Measurements from ENCODE around the gene GSDME.
A peak's percentile ranks its signal among the peaks of the same experiment; 100 is the strongest.

The GSDME gene

DNA sequence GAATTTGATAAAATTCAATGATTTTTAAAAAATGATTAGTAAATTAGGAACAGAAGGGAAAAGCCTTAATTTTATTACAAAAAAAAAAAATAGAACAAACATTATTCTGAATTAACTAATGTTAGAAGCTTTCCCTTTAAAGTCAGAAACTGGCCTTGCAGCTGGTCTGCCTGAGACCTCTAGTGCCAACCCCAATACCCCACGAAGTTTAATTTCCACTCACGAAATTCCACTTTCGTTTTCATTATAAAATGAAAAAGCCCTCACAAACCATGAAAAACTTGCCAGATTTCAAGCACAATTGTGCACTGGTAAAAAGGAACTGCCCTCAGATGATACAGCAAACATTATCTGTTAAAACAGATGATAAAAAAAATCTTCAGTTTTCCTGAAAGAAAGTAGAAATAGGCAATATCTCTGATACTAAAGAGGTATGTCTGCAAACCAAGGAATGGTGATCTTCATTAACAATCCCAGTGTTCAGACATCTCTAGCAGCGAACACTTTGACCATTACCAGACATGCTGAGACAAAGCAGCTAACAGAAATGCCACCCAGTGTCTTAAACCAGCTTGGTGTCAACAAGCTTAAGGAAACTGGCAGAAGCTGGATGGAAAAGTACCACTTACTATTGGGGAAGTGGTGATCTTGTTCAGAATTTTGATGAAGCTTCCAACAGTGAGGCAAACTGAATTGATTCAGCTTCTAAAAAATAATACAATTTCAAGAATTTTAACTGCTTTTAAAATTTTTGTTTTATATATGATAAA, 103.8 kb downstream of the GSDME start:
- peak; percentile 12 for DNase-seq (ENCODE audit: low spot score)

DNA sequence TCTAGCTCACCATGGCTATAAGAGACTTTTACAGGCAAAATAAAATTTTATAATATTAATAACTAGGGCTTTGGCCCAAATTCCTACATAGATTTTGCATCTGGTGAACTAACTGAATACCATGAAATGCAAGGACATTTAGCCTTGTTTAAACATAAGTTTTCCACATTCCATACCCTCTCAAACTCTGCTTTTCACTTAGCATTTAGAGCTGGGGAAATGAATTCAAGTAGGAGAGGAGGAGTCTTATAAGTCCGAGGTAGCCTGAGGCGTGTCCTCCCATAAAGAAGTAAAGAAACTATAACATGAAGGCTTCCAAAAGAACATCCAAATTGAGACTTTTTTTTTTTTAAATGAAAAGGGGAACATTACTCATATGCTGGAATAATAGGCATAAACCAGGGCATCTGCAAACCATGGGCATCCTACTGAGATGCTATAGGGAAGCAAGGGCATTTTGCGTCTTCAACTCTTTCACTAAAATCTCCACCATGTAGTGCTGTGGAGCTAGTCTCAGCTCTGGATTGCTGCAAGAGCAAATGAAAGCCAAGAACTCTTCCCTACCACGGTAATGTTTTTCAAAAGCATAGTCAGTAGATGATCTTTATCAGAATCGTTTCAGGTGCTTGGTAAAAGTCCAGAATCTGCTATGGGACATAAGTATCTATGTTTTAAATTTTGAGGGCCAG, 104.9 kb downstream of the GSDME start:
- peak; percentile 17 for DNase-seq (ENCODE audit: low spot score)

All from AG08395 (cell line).